HT1080 (cell line): ENCODE data around the gene KCNAB2. TPM values are rescaled to one million over a fixed set of nuclear protein-coding genes. Genes with fewer than 3 reads are reported as not detected.

ENCODE experiments used
- DNase-seq: peaks from one replicate; pipeline ENCODE4 v3.0.0-alpha.2; 2015; ENCODE audit warnings: low read depth
- total RNA-seq: library from RNA; depleted of rRNA; stranded (reverse); fragments of >200 nt; shearing (Covaris generic); gene quantifications from 2 replicates; pipeline ENCODE4 v1.2.3, GENCODE V29; 2014

KCNAB2 gene
- total RNA-seq, 1 experiment from 2014 or later: 31.6 TPM

DNA sequence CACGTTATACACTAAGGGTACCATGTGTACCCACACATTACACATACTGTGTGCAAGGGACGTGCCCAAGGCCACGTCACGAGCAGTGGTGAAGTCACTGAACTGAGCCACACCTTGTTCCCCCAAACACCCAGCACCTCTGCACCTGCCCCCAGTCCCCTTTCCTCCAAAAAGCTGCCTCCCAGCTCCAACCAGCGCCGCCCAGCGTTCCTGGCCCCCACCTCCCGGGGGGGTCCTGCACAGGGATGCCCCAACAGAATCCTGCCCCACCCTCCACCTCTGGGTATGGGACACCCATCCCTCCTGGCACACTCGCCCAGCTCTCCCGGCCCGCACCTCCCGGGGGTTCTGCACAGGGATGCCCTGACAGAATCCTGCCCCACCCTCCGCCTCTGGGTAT, 80.3 kb downstream of the KCNAB2 start:
- no peak for DNase-seq

DNA sequence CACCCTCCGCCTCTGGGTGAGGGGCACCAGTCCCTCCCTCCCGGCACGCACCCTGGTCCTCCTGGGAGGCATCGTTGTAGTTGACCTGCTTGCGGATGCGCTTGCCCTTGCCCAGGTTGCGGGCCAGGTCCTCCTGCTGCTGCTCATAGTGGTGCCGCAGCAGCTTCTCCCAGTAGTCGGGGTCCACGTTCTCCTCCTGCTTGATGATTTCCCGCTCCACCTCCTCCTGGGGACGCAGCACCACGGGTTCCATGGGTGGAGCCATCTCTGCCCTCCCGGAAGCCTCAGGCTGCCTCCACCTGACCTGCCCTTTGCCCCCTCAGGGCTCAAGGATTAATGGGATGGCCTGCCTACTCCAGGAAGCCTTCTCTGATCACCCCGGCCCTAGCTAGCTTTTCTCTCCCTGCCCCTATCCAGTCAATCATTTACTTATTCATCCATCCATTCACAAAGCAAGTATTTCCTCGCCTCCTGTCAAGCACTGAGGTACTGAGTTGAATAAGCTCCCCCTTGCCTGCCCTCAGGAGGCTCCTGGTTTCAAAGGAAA, 80.9 kb downstream of the KCNAB2 start:
- no peak for DNase-seq

DNA sequence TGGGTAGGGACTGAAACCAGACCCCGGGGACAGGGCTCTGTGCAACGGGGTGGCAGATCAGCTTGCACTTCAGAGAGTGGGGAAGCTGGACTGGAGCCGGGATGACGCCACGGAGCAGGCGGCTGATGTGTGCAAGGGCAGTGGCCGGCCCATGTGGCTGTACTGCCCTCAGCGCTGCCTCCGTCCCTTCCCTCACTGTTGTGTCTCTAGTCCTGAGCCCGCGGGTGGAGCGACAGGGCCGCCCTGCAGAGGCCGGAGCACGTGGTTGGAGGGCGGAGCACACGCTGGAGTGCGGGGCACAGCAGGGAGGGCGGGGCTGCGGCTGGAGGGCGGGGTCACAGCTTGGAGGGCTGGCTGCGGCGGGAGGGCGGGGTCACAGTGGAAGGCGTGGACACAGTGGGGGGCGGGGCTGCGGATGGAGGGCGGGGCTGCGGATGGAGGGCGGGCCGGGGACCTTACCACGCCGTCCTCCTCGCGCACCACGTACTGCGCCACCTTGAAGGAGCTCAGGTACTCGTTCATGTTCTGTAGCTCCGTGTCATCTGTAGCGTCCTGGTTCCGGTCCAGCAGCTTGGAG, 82.0 kb downstream of the KCNAB2 start:
- DNase-seq: no peak

DNA sequence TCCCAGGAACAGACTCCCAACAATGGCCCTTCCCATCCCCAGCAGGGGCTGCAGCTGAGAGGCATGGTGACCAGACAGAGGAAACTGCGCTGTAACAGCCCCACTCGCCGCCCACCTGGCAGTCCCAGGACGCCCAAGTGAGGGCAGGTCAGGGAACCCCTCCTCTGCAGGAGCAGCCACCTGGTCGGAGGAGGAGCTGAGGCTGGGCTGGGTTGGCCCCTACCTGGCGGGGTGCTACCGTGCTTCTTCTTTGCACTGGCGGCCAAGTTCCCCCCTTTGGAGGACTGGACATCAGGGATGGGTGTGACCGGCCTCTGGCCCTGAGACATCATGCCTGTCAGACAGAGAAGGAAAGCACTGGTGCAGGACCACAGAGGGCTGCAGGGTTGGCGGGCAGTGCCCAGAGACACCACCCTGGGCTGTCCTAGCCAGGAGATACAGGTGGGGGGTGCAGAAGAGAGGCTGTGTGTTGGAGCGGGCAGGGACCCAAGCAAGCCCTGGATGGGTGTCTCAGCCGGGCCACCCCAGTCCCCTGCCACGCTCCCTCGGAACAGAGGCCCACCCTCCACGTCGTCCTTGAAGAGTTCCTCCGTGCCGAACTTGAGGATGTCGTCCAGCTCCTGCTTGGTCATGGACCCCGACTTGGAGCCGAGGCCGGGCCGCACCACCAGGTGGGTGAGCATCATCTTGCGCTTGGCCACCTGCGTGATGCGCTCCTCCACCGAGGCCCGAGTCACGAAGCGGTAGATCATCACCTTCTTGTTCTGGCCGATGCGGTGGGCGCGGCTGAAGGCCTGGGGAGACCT, 82.8 kb downstream of the KCNAB2 start:
- no peak for DNase-seq

DNA sequence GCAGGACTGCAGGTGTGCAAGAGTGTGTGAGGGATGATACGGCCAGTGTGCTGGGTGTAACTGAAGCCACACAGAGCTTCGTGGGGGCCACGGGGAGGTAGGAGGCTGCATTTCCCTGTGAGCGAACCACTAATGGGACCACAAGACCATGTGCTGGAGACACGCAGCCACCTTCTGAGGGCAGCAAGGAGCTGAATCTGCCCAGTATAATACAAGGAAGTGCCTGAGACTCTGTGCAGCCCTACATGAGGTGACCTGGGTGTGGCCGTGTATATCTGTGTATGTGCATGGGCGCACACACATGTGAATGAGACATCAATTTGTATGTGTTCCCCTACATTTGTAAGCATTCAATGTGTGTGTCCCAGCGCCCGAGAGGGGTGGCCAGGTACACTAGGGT, 83.6 kb downstream of the KCNAB2 start:
- no peak for DNase-seq

DNA sequence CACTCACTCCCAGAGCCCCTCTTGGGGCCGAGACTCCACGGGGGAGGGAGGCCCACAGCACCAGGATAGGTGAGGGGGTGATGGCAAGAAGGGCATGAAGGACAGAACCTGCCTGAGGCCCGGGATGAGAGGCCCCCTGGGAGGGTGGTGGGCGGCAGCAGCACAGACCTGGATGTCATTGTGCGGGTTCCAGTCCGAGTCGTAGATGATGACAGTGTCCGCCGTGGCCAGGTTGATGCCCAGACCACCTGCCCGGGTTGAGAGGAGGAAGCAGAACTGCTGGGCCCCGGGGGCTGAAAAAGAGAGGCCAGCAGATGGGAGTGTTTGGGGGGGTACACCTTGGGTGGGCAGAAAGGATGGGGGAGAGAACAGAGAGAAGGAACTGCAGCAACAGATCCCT, 84.3 kb downstream of the KCNAB2 start:
- no peak for DNase-seq

DNA sequence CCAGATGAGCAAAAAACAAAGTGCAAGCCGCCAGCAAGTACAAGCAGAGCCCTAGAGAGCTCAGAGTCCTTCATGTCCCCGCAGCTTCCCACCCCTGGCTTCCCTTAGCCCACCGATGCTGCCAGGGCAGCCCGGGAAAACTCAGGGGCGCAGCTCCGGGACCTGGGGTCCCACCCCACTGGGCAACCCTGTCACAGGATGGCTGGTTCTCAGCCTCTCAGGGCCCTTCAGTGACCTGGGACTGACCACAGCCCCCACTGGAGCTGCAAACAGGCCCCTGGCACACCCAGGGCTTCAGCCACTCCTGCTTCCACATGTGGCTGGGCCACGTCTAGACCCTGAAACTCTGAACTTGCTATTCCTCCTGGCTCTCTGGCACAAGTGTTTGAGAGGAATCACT, 84.9 kb downstream of the KCNAB2 start:
- DNase-seq: no peak

DNA sequence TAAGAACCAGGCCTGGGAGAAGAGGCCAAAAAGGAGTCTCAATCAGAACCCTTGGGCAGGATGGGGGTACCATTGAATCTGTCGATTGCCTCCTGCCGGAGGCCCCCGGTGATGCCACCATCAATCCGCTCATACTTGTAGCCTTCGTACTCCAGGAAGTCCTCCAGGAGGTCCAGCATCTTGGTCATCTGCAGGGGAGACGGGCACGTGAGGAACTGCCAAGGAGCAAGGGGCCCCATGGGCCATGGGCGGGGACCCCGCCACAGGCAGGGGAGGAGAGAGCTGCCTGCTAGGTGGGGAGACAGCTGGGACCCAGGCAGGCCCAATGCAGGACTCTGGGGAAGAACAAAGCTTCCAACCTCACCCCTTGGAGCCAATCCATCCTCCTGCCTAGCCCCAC, 85.9 kb downstream of the KCNAB2 start:
- no peak for DNase-seq

DNA sequence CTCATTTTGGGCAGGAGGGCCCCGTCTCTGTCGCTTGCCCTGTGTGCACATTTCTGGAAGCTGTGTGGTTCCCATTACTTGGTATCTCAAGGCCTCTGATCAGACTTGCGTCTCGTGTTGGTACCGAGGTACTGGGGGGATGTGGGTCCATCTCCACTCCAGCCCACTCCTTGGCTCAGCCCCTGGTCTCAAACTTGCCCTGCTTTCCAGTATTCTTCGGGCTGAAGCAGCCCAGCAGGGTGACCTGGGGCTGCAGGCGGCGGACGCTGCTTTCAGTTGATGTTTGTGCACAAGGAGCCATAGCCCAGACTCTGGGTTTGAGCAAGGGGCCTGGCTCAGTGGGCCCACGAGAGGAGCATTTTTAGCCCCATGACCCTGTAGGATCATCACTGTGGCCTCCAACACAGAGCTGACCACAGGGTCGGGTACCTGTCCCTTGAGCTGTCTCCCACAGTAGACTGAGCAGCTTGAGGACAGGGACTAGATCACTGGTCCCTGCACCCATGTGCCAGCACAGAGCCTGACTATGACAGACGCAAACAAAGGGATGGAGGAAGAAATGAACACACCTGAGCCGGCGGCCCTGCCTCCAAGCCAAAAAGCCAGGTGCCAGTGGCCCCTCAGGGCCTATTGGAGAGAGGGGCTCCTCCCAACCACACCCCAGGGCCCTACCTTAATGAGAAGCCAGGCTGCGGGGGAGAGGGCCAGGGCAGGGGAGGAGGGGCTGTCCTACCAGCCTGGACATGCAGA, 87.6 kb downstream of the KCNAB2 start:
- DNase-seq: no peak

DNA sequence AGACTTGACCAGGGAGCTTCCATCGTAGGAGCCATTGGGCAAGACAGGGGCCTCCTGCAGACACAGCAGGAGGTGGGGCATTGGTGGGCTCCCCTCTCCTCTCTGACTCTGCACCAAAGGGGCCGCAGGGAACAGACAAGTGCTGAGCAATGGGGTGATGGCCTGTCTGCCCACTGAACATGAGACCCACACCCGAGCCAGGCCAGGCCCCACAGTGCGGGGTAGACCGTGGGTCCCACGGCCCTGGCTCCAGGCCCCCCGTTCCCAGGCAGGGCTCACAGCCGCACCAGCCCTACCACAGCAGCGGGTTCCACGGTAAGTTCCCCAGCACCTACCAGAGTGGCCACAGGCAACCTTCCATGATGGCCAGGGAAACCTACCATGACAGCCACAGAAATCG, 88.5 kb downstream of the KCNAB2 start:
- no peak for DNase-seq

DNA sequence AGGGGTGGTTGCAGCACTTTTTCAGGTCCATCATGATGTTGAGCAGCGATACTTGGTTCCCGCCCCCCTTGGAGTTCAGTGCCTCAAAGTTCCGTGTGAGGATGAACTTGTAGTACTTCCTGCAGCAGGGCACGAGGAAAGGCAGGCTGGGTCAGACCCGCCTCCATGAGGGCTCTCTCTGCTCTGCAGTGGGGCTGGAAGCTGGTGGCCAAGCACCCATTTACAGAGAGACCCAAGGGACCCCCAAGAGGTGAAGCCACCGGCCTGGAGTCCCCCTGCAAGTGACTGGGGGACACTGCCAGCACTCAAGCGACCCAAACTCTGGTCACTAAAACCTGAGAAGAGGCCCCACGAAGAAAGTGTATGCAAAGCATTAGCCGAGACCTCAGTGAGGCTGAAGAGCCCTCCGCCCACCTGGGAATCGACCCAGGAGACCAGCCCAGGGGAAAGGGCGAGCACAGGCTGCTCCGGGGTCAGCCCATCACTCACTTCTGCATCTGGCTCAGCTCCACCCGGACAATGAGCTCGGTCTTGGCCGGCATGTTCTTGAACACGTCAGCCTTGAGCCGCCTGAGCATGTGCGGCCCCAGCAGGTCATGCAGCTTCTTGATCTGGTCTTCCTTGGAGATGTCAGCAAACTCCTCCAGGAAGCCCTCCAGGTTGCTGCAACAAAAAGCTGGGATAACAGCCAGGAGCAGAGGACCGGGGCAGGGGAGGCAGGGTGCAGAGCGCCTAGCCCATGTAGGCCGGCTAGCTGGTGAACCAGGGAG, 89.2 kb downstream of the KCNAB2 start:
- no peak for DNase-seq

DNA sequence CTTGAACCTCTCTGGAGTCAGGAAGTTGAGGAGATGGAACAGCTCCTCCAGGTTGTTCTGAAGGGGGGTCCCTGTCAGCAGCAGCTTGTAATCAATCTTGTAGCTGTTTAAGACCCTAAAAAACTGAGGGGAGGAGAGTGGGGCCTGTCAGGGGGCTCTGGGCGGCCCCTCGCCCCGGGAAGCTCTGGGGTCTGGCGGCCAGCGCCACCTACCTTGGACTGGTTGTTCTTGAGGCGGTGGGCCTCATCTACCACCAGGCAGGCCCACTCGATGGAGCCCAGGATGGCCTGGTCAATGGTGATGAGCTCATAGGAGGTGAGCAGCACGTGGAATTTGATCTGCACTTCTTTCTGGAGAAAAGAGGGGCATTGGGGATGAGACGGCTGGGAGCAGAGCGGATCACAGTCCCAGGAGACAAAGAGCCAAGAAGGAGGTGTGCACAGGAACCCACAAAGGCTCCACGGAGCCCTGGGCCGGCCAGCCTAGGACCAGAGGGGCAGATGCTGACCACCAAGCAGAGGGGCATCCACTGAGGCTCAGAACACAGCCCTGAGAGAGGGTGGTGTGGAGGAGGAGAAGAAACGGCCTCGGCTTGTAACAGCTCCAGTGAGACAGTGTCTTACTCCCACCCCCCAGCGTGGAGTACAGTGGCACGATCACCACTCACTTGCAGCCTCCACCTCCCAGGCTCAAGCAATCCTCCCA, 91.0 kb downstream of the KCNAB2 start:
- DNase-seq: no peak

DNA sequence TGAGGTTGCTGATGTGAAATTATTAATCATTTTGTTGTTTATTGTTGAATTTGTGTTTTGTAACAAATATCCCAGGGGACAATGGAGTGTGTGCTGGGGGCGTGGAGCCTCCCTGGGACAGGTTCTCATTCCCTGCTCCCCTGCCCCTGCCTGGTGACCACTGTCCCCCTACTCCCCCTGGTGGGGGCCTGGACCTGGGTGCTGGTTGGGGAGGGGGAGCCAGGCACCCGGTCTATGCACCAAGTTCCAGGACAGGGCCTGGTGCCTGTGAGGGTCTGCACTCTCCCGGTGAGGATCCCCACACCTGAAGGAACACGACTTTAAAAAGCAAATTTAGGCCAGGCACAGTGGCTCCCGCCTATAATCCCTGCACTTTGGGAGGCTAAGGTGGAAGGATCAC, 92.1 kb downstream of the KCNAB2 start:
- DNase-seq: no peak

DNA sequence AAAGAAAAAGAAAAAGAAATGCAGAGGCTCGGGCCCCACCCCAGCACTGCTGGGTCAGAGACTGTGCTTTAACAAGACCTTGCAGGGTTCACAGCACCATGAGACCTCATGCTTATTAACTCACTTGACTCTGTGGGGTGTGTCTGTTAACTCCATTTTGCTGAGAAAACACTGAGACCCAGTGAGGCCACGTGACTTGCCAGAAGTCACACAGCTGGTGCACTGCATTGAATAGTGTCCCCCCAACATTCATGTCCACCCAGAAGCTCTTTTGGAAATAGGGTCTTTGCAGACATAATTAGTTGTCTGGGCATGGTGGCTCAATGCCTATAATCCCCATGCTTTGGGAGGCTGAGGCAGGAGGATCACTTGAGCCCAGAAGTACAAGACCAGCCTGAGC, 94.7 kb downstream of the KCNAB2 start:
- DNase-seq: no peak

DNA sequence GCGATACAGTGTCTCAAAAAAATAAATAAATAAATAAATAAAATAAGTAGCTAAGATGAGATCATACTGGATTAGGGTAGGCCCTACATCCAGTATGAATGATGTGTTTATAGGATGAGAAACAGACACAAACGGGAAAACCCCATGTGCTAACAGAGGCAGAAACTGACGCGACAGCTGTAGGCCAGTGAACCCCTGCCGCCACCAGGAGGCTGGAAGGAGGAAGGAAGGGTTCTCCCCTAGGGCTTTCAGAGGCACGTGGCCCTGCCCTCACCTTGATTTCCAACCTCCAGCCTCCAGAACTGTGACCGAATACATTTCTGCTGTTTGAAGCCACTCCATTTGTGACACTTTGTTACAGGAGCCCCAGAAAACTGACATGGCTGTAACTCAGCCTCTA, 95.9 kb downstream of the KCNAB2 start:
- DNase-seq: no peak

DNA sequence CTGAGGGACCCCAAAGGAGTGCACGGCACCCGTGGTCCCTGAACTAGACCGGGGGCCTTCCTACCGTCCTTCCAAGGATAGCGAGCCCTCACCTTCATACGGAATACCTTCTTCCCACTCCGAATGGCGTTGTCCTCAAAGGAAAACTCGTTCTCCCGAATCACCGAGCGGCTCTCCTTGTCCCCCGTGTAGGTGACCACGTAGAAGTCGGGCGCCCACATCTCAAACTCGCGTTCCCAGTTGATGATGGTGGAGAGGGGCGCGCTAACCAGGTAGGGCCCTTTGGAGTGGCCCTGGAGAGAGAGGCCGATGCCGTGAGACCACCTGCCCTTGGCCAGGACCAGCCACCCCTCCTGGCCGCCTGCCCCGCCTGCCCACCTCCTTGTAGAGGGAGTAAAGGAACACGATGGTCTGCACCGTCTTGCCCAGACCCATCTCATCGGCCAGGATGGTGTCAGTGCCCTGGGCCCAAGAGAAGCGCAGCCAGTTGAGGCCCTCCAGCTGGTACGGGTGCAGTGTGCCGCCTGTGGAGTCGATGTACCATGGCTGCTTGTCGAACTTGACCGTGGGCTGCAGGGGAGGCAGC, 96.4 kb downstream of the KCNAB2 start:
- no peak for DNase-seq

DNA sequence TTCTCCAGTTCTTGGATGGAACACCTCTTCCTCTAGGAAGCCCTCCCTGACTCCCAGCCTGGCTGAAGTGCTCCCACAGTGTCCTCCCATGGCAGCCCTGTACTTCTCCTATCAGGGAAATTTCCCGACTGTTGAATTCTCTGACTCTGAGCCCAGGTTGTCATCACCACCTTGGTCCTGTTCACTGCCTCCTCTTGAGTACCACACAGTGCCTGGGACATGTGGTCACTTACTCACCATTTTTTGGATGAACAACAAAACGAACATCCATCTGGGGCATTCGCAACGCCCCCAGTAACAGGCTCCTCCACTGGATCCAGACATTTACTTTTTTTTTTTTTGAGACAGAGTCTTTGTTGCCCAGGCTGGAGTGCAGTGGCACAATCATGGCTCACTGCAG, 97.0 kb downstream of the KCNAB2 start:
- DNase-seq: no peak

DNA sequence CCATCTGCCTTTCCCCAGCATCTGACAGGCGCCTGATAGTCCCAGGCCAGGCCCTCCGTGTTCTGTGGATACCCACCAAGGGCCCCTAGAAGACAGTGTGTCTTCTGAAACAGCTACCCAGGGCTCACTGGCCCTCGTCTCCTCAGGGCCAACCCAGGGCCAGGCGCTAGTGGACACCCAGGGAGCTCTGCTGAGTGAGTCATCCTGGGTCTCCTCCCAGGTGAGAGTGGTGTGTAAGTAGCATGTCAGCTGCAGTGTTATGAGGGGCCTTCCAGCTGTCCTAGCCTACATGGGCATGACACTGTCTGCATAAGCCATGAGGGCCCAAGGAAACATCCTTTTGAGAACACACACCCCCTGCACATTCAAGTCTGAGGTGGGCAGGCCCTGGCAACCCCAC, 97.7 kb downstream of the KCNAB2 start:
- DNase-seq: no peak

DNA sequence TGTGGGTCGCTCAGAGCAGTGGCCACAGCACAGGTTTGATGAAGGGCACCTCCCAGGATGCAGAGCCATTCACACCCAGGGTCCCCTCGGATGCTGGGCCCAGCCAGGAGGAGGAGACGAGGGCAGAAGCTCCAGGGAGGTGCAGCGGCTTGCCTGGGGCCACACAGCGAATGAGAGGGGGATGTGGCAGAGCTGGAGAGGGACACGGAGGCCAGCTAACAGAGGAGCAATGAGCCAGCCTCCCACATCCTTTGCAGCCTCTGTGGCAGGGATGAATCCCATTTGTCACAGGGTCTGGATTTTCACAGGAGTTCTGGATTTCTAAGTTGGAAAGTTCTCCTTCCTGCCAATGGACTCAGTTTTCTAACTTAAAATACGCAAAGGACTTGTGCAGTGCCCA, 98.5 kb downstream of the KCNAB2 start:
- no peak for DNase-seq

DNA sequence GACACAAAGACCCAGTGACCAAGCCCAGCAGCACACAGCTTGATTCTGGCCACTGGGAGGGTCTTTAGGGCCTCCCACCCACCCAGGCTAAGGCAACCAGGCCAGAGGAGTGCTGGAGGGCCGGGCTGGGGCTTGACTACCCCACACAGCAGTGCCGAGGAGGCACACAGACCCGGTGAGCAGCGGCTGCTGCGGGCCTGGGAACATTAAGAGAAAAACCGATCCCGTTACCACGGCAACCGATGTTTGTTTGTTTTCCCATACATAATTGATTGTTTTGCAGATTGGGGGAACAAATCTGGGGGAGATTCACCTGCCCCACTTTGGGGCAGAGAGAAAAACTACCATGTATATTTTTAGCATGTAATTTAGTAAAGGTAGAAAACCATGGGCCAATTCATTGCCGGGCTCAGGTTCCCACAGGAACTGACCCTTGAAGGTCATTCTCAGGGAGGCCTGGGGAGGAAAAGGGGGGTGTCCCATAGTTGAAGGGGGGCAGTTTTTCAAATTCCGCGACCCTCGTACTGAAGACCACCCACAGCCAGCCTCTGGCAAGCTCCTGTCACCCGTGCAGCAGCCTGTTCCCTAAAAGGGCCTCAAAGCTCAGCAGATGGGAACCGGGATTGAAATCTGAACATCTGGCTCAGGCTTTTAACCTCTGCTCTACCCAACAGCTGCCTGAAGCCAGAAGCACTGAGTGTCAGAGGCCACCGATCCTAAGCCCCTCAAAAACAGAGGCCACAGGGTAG, 99.1 kb downstream of the KCNAB2 start:
- no peak for DNase-seq
